ENCODE results near the gene LTB4R.

GRCh38 chr14:24361326-24361725 lies 50.0 kb downstream of the LTB4R start:
- TF ChIP-seq CTCF (IDR thresholded peaks at IDR 0.05; ENCODE audit: low read depth, low read length) (no peak), EZH2phosphoT487 (IDR thresholded peaks at IDR 0.05; ENCODE audit: low read depth) (no peak)

Data from OCI-LY3 (cell line).